ENCODE results near the gene LMNTD2.
A peak's percentile ranks its signal among the peaks of the same experiment; 100 is the strongest.

Gene LMNTD2

GRCh38 chr11:569158-569885 is 8.8 kb upstream of the LMNTD2 start:
- DNase-seq (ENCODE audit: insufficient read length, low spot score) (no peak), FAIRE-seq (no peak)

GRCh38 chr11:568306-569157 is 8.0 kb upstream of the LMNTD2 start:
- FAIRE-seq (peak; percentile 99), DNase-seq (ENCODE audit: insufficient read length, low spot score) (peak; percentile 95)

GRCh38 chr11:567629-568292 is 7.2 kb upstream of the LMNTD2 start:
- FAIRE-seq = peak; percentile 76
- no peak for DNase-seq (ENCODE audit: insufficient read length, low spot score)

- no peak for DNase-seq (ENCODE audit: insufficient read length, low spot score)
- FAIRE-seq = no peak
These were observed 6.6 kb upstream of the LMNTD2 start for GRCh38 chr11:567011-567628.

- FAIRE-seq = peak; percentile 81
- no peak for DNase-seq (ENCODE audit: insufficient read length, low spot score)
These were observed 5.5 kb upstream of the LMNTD2 start for GRCh38 chr11:565921-566509.

- peak; percentile 72 for FAIRE-seq
- no peak for DNase-seq (ENCODE audit: insufficient read length, low spot score)
These were observed 3.5 kb upstream of the LMNTD2 start for GRCh38 chr11:563812-564578.

- FAIRE-seq = no peak
- DNase-seq (ENCODE audit: insufficient read length, low spot score) = no peak
These were observed 2.7 kb upstream of the LMNTD2 start for GRCh38 chr11:563066-563811.

- no peak for DNase-seq (ENCODE audit: insufficient read length, low spot score)
- FAIRE-seq = no peak
These were observed 1.6 kb upstream of the LMNTD2 start for GRCh38 chr11:562046-562645.

- DNase-seq (ENCODE audit: insufficient read length, low spot score) (peak; percentile 53), FAIRE-seq (peak; percentile 96)
These were observed 838 bp upstream of the LMNTD2 start for GRCh38 chr11:561148-562003.

GRCh38 chr11:559712-560304 is 730 bp downstream of the LMNTD2 start:
- no peak for DNase-seq (ENCODE audit: insufficient read length, low spot score)
- no peak for FAIRE-seq

GRCh38 chr11:559020-559620 is 1.4 kb downstream of the LMNTD2 start:
- DNase-seq (ENCODE audit: insufficient read length, low spot score) (no peak), FAIRE-seq (no peak)

- DNase-seq (ENCODE audit: insufficient read length, low spot score) (no peak), FAIRE-seq (no peak)
These were observed 2.0 kb downstream of the LMNTD2 start for GRCh38 chr11:558503-558902.

GRCh38 chr11:557328-558132 is 3.0 kb downstream of the LMNTD2 start:
- DNase-seq (ENCODE audit: insufficient read length, low spot score) = no peak
- no peak for FAIRE-seq

- no peak for DNase-seq (ENCODE audit: insufficient read length, low spot score)
These were observed 3.8 kb downstream of the LMNTD2 start for GRCh38 chr11:556662-557256.

GRCh38 chr11:555780-556661 is 4.5 kb downstream of the LMNTD2 start:
- FAIRE-seq (no peak), DNase-seq (ENCODE audit: insufficient read length, low spot score) (no peak)

More at GRCh38 chr11:556662-557256, 3.8 kb downstream of the LMNTD2 start:
- no peak for FAIRE-seq

Measured in HTR-8/SVneo (cell line).